ENCODE data around the gene ARHGEF28. TPM values are rescaled to one million over a fixed set of nuclear protein-coding genes. Genes with fewer than 3 reads are reported as not detected.

The ARHGEF28 gene
- total and polyA plus RNA-seq, 7 experiments from 2014 or later: 0.03 to 0.47 TPM; not detected in 5

DNA sequence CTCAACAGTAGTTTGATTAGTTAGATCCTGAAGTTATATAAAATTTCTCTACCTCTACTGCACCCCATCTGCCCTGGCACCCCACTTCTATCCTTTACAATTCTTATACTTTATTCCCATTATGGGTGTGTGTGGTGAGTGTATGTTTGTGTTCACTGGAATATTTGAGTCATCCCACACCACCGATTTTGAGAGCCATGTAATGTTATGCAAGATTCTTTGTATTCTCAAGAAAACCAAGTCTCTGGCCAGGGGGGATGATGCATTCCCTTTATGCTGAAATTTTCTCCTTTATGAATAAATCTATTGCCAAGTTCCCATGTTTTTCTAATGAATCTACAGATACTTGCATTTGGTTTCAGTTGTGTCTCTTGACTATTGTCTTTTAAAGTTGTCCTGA is 266.8 kb downstream of the ARHGEF28 start:
- H3K4me1 ChIP-seq (ENCODE audit: control insufficient read depth in 2 of 2, insufficient read depth in 2 of 2, low read length in 2 of 2): no peaks in the 10 kb centered on the region
- H3K9me3 Mint-ChIP-seq: peaks cover 0 to 3% (median 0%) of the 10 kb centered on the region in 11 donors
- H3K36me3 ChIP-seq (ENCODE audit: control insufficient read depth in 2 of 3, insufficient read depth in 3 of 3, low read length in 3 of 3): no peaks in the 10 kb centered on the region
- no peaks in the 10 kb centered on the region for H3K36me3 Mint-ChIP-seq
- ATAC-seq: no peak
- ChIA-PET CTCF (interaction anchor here (1.4 kb wide), 1 partner anchor 10 kb away, joined by 5 read pairs; no protein-coding TSS in a partner anchor), POLR2A (no interaction called here)
- peaks cover 15 to 47% (median 30%) of the 10 kb centered on the region in 5 donors for H3K27me3 Mint-ChIP-seq
- H3K4me3 Mint-ChIP-seq: no peak overlapping the region
- DNase-seq: no peak
- no peaks in the 10 kb centered on the region for H3K27me3 ChIP-seq (ENCODE audit: control insufficient read depth in 2 of 2, insufficient read depth in 2 of 2, low read length in 2 of 2)
- intact Hi-C loops (cut with micrococcal nuclease): no loop called here
- no peak overlapping the region for H3K27ac Mint-ChIP-seq
- H3K9me3 ChIP-seq (ENCODE audit: control insufficient read depth in 2 of 3, low read length in 3 of 3): no peaks in the 10 kb centered on the region
- H3K4me3 ChIP-seq (ENCODE audit: low read length): no peak overlapping the region
- peaks cover 0 to 4% (median 0%) of the 10 kb centered on the region in 7 donors for H3K4me1 Mint-ChIP-seq
- H3K27ac ChIP-seq (ENCODE audit: low read depth, low read length): no peak overlapping the region

DNA sequence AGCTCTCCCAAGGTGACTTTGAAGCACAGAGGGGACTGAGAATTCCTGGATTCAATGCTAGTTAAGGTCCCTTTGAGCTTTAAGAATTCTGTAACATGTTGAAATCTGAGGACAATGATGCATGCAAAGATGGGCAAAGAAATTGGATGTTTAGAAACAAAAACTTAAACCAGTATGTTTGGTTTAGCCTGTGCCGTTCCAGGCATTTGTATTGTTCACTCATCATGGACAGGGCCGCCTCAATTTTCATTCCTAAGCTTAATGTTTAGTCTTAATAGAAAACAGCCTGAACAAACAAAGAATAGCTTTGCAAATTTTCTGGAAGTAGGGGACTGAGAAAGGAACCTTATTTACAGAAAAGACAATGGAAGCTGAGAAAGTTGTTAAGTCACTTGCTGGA is 267.8 kb downstream of the ARHGEF28 start:
- POLR2A ChIA-PET: no interaction called here
- CTCF ChIA-PET: interaction anchor here (1.4 kb wide), 1 partner anchor 9 kb away, joined by 5 read pairs; no protein-coding TSS in a partner anchor
- H3K27me3 ChIP-seq (ENCODE audit: control insufficient read depth in 2 of 2, insufficient read depth in 2 of 2, low read length in 2 of 2): no peaks in the 10 kb centered on the region
- intact Hi-C loops (cut with micrococcal nuclease): no loop called here
- Mint-ChIP-seq H3K27ac (no peak overlapping the region), H3K4me1 (peaks cover 0 to 4% (median 0%) of the 10 kb centered on the region in 7 donors), H3K36me3 (no peaks in the 10 kb centered on the region), H3K27me3 (peaks cover 12 to 42% (median 32%) of the 10 kb centered on the region in 5 donors), H3K4me3 (no peak overlapping the region), H3K9me3 (peaks cover 0 to 3% (median 0%) of the 10 kb centered on the region in 11 donors)
- H3K27ac ChIP-seq (ENCODE audit: low read depth, low read length): no peak overlapping the region
- H3K9me3 ChIP-seq (ENCODE audit: control insufficient read depth in 2 of 3, low read length in 3 of 3): no peaks in the 10 kb centered on the region
- DNase-seq (no peak), ATAC-seq (no peak)
- H3K4me1 ChIP-seq (ENCODE audit: control insufficient read depth in 2 of 2, insufficient read depth in 2 of 2, low read length in 2 of 2): no peaks in the 10 kb centered on the region
- no peak overlapping the region for H3K4me3 ChIP-seq (ENCODE audit: low read length)
- H3K36me3 ChIP-seq (ENCODE audit: control insufficient read depth in 2 of 3, insufficient read depth in 3 of 3, low read length in 3 of 3): no peaks in the 10 kb centered on the region

DNA sequence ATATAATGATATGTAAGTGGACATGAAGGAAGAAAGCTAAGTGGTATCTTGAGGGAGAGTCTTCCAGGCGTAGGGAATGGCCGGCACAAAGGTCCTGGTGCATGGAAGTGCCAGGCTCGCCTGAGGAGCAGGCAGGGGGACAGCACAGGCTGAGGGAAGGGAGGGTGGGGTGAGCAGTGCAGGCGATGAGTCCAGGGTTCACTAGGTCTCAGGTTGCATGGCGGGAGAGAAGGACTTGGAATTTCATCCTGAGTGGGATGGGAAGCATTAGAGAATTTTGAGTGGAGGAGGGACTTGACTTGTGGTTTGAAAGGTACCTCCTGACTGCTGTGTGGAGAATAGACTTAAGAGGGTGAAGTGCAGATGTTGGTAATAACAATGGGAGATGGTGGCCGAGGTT is 268.9 kb downstream of the ARHGEF28 start:
- H3K4me3 ChIP-seq (ENCODE audit: low read length): no peak overlapping the region
- Mint-ChIP-seq H3K9me3 (peaks cover 0 to 3% (median 0%) of the 10 kb centered on the region in 11 donors), H3K36me3 (no peaks in the 10 kb centered on the region), H3K4me3 (no peak overlapping the region), H3K27ac (no peak overlapping the region), H3K4me1 (peaks cover 0 to 5% (median 0%) of the 10 kb centered on the region in 7 donors), H3K27me3 (peaks cover 7 to 41% (median 33%) of the 10 kb centered on the region in 5 donors)
- no peaks in the 10 kb centered on the region for H3K36me3 ChIP-seq (ENCODE audit: control insufficient read depth in 2 of 3, insufficient read depth in 3 of 3, low read length in 3 of 3)
- no peaks in the 10 kb centered on the region for H3K4me1 ChIP-seq (ENCODE audit: control insufficient read depth in 2 of 2, insufficient read depth in 2 of 2, low read length in 2 of 2)
- CTCF ChIA-PET: no interaction called here
- H3K27ac ChIP-seq (ENCODE audit: low read depth, low read length): no peak overlapping the region
- DNase-seq (no peak), ATAC-seq (no peak)
- POLR2A ChIA-PET: no interaction called here
- no peaks in the 10 kb centered on the region for H3K27me3 ChIP-seq (ENCODE audit: control insufficient read depth in 2 of 2, insufficient read depth in 2 of 2, low read length in 2 of 2)
- intact Hi-C loops (cut with micrococcal nuclease): no loop called here
- H3K9me3 ChIP-seq (ENCODE audit: control insufficient read depth in 2 of 3, low read length in 3 of 3): no peaks in the 10 kb centered on the region

DNA sequence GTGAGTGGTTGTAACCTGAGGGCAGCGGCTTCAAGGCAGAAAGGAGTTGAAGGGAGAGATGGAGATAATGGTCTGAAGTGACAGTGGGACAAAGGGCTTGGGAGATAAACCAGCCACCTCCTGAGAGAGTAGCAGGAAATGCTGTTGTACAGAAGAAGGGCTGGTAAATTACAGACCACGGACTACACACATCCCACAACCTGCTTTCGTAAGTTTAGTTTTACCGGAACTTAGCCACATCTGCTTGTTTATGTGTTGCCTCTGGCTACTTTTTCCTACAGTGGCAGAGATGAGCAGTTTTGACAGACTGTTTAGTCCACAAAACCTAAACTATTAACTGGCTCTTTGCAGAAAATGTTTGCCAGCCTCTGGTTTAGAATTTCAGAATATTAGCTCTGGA is 269.5 kb downstream of the ARHGEF28 start:
- ChIA-PET CTCF (no interaction called here), POLR2A (no interaction called here)
- no peaks in the 10 kb centered on the region for H3K27me3 ChIP-seq (ENCODE audit: control insufficient read depth in 2 of 2, insufficient read depth in 2 of 2, low read length in 2 of 2)
- no peaks in the 10 kb centered on the region for H3K9me3 ChIP-seq (ENCODE audit: control insufficient read depth in 2 of 3, low read length in 3 of 3)
- ATAC-seq (no peak), DNase-seq (no peak)
- no peak overlapping the region for H3K4me3 ChIP-seq (ENCODE audit: low read length)
- H3K4me1 Mint-ChIP-seq: peaks cover 0 to 5% (median 0%) of the 10 kb centered on the region in 7 donors
- intact Hi-C loops (cut with micrococcal nuclease): no loop called here
- H3K27ac Mint-ChIP-seq: no peak overlapping the region
- H3K27ac ChIP-seq (ENCODE audit: low read depth, low read length): no peak overlapping the region
- H3K9me3 Mint-ChIP-seq: peaks cover 0 to 3% (median 0%) of the 10 kb centered on the region in 11 donors
- peaks cover 7 to 39% (median 31%) of the 10 kb centered on the region in 5 donors for H3K27me3 Mint-ChIP-seq
- H3K4me3 Mint-ChIP-seq: no peak overlapping the region
- H3K36me3 Mint-ChIP-seq: no peaks in the 10 kb centered on the region
- no peaks in the 10 kb centered on the region for H3K36me3 ChIP-seq (ENCODE audit: control insufficient read depth in 2 of 3, insufficient read depth in 3 of 3, low read length in 3 of 3)
- H3K4me1 ChIP-seq (ENCODE audit: control insufficient read depth in 2 of 2, insufficient read depth in 2 of 2, low read length in 2 of 2): no peaks in the 10 kb centered on the region

DNA sequence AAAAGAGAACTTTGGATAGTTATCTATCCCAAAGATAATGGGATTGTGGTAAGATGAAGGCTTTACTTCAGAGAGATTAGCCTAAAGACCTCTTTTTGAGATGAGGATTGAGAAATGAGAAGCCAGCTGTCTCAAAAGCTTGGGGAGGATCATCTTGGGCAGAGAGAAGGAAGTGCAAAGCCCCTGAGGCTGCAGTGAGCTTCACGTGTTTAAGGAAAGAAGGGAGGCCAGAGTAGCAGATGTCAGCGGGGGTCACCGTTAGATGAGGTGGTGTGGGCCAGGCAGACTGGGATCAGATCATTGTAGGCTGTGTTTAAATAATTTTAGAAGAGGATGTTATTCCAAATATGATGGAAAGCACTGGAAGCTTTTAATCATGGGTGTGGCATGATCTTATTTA is 270.1 kb downstream of the ARHGEF28 start:
- ATAC-seq: no peak
- intact Hi-C loops (cut with micrococcal nuclease): no loop called here
- POLR2A ChIA-PET: no interaction called here

DNA sequence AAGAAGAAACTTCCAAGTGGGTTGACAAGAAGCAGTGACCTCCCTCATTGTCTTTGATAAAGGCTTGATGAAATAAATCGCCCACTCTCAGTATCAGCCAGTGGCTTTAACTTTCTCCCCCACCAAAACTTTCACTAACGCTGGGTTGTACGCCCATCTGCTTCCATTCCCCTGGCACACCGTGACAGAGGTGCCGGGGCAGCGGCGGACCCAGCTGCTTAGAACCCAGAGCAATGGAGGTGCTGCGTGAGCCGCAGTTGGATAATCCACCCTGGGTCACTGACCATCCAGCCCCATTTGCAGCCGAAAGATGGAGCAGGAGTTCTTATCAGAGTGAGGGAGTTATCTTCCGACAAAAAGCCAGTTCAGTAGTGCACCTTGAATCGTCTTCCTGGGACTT is 270.7 kb downstream of the ARHGEF28 start:
- intact Hi-C loops (cut with micrococcal nuclease): no loop called here
- no peaks in the 10 kb centered on the region for H3K36me3 Mint-ChIP-seq
- H3K27ac ChIP-seq (ENCODE audit: low read depth, low read length): no peak overlapping the region
- H3K9me3 ChIP-seq (ENCODE audit: control insufficient read depth in 2 of 3, low read length in 3 of 3): no peaks in the 10 kb centered on the region
- H3K36me3 ChIP-seq (ENCODE audit: control insufficient read depth in 2 of 3, insufficient read depth in 3 of 3, low read length in 3 of 3): no peaks in the 10 kb centered on the region
- no peak overlapping the region for H3K4me3 ChIP-seq (ENCODE audit: low read length)
- no peak for ATAC-seq
- no peak overlapping the region for H3K4me3 Mint-ChIP-seq
- POLR2A ChIA-PET: no interaction called here
- H3K27me3 Mint-ChIP-seq: peaks cover 17 to 41% (median 32%) of the 10 kb centered on the region in 5 donors
- peaks cover 0 to 5% (median 0%) of the 10 kb centered on the region in 7 donors for H3K4me1 Mint-ChIP-seq
- H3K27me3 ChIP-seq (ENCODE audit: control insufficient read depth in 2 of 2, insufficient read depth in 2 of 2, low read length in 2 of 2): no peaks in the 10 kb centered on the region
- CTCF ChIA-PET: no interaction called here
- no peak for DNase-seq
- no peaks in the 10 kb centered on the region for H3K4me1 ChIP-seq (ENCODE audit: control insufficient read depth in 2 of 2, insufficient read depth in 2 of 2, low read length in 2 of 2)
- H3K9me3 Mint-ChIP-seq: peaks cover 0 to 3% (median 0%) of the 10 kb centered on the region in 11 donors
- no peak overlapping the region for H3K27ac Mint-ChIP-seq

More for the DNA sequence above, 270.1 kb downstream of the ARHGEF28 start:
- H3K36me3 Mint-ChIP-seq: no peaks in the 10 kb centered on the region
- H3K27ac Mint-ChIP-seq: no peak overlapping the region
- H3K9me3 Mint-ChIP-seq: peaks cover 0 to 3% (median 0%) of the 10 kb centered on the region in 11 donors
- no peak overlapping the region for H3K27ac ChIP-seq (ENCODE audit: low read depth, low read length)
- no peak for DNase-seq
- H3K4me1 ChIP-seq (ENCODE audit: control insufficient read depth in 2 of 2, insufficient read depth in 2 of 2, low read length in 2 of 2): no peaks in the 10 kb centered on the region
- H3K4me3 ChIP-seq (ENCODE audit: low read length): no peak overlapping the region
- H3K4me3 Mint-ChIP-seq: no peak overlapping the region
- no peaks in the 10 kb centered on the region for H3K27me3 ChIP-seq (ENCODE audit: control insufficient read depth in 2 of 2, insufficient read depth in 2 of 2, low read length in 2 of 2)
- peaks cover 13 to 42% (median 30%) of the 10 kb centered on the region in 5 donors for H3K27me3 Mint-ChIP-seq
- H3K36me3 ChIP-seq (ENCODE audit: control insufficient read depth in 2 of 3, insufficient read depth in 3 of 3, low read length in 3 of 3): no peaks in the 10 kb centered on the region
- CTCF ChIA-PET: no interaction called here
- H3K4me1 Mint-ChIP-seq: peaks cover 0 to 5% (median 0%) of the 10 kb centered on the region in 7 donors
- H3K9me3 ChIP-seq (ENCODE audit: control insufficient read depth in 2 of 3, low read length in 3 of 3): no peaks in the 10 kb centered on the region

DNA sequence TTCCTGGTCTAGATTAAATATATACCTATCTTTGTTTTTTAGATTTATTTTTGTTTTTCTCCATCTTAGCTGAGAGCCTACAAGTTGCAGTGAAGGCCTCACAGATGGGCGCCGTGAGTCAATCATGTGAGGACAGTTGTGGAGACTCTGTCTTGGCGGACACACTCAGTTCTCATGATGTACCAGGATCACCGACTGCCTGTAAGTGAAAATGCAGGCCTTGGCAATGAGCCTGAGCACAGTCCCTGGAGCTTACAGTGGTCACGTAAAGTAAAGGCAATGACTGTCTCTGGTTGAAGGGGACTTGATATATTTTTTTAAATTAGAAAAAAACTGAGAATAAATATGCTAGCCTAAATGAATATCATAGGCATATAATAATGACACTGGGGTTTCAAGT is 271.9 kb downstream of the ARHGEF28 start:
- no peak for ATAC-seq
- H3K36me3 Mint-ChIP-seq: no peaks in the 10 kb centered on the region
- H3K27me3 Mint-ChIP-seq: peaks cover 17 to 39% (median 26%) of the 10 kb centered on the region in 5 donors
- Histone ChIP-seq H3K4me3 (ENCODE audit: low read length) (no peak overlapping the region), H3K27me3 (ENCODE audit: control insufficient read depth in 2 of 2, insufficient read depth in 2 of 2, low read length in 2 of 2) (no peaks in the 10 kb centered on the region), H3K36me3 (ENCODE audit: control insufficient read depth in 2 of 3, insufficient read depth in 3 of 3, low read length in 3 of 3) (no peaks in the 10 kb centered on the region), H3K4me1 (ENCODE audit: control insufficient read depth in 2 of 2, insufficient read depth in 2 of 2, low read length in 2 of 2) (no peaks in the 10 kb centered on the region), H3K27ac (ENCODE audit: low read depth, low read length) (no peak overlapping the region), H3K9me3 (ENCODE audit: control insufficient read depth in 2 of 3, low read length in 3 of 3) (no peaks in the 10 kb centered on the region)
- intact Hi-C loops (cut with micrococcal nuclease): no loop called here
- POLR2A ChIA-PET: no interaction called here
- H3K4me1 Mint-ChIP-seq: peaks cover 0 to 5% (median 0%) of the 10 kb centered on the region in 7 donors
- no peak for DNase-seq
- no peaks in the 10 kb centered on the region for H3K9me3 Mint-ChIP-seq
- CTCF ChIA-PET: no interaction called here
- no peak overlapping the region for H3K4me3 Mint-ChIP-seq
- H3K27ac Mint-ChIP-seq: no peak overlapping the region

Measured in naive thymus-derived CD4-positive, alpha-beta T cell (primary cell).